GM12878 (cell line): Measurements from ENCODE around the gene GPATCH3. TPM values are rescaled to one million over a fixed set of nuclear protein-coding genes. Genes with fewer than 3 reads are reported as not detected.

Experiments
- CHD2 ChIP-seq: IDR thresholded peaks from 2 replicates; pipeline ENCODE4 v1.6.1; 2011; ENCODE audit warnings: low read depth, low read length, improper control_type of control experiment, borderline replicate concordance
- E2F8 ChIP-seq: fragments of 450-650 bp; IDR thresholded peaks from 2 replicates; pipeline ENCODE4 v1.6.1; 2018; ENCODE audit warnings: mild to moderate bottlenecking, low read depth, moderate library complexity; ENCODE audit not compliant: partially characterized antibody
- EED ChIP-seq: sonication (generic); IDR thresholded peaks from 2 replicates; pipeline ENCODE4 v1.6.1; 2016; ENCODE audit warnings: antibody characterized with exemption, low read depth
- EGR1 ChIP-seq, 2 experiments: IDR thresholded peaks; 1 replicate in 1 of 2; 2 replicates in 1 of 2; pipeline ENCODE4 v1.6.1; 2011 to 2012; ENCODE audit warnings: low read depth in 2 of 2, low read length in 2 of 2, borderline replicate concordance in 1 of 2, mild to moderate bottlenecking in 1 of 2, moderate library complexity in 1 of 2
- FOXK2 ChIP-seq: fragments of 450-650 bp; IDR thresholded peaks from 2 replicates; pipeline ENCODE4 v1.6.1; 2017; ENCODE audit warnings: mild to moderate bottlenecking, moderate library complexity
- IRF4 ChIP-seq: IDR thresholded peaks from 2 replicates; pipeline ENCODE4 v1.6.1; 2011; ENCODE audit warnings: low read depth, low read length
- PAX5 ChIP-seq: IDR thresholded peaks from 2 replicates; pipeline ENCODE4 v1.6.1; 2011; ENCODE audit warnings: low read depth, low read length, borderline replicate concordance
- POU2F2 ChIP-seq: IDR thresholded peaks from 3 replicates; pipeline ENCODE4 v1.6.1; 2011; ENCODE audit warnings: low read depth, mild to moderate bottlenecking, low read length, borderline replicate concordance
- RCOR1 ChIP-seq: conservative IDR thresholded peaks from 2 replicates; pipeline ENCODE4 v1.6.1; 2012; ENCODE audit warnings: low read depth, low read length, improper control_type of control experiment
- SMAD1 ChIP-seq: fragments of 450-650 bp; IDR thresholded peaks from 2 replicates; pipeline ENCODE4 v1.6.1; 2018; ENCODE audit warnings: mild to moderate bottlenecking, low read depth; ENCODE audit not compliant: partially characterized antibody
- SMARCA5 ChIP-seq: fragments of 450-650 bp; IDR thresholded peaks from 2 replicates; pipeline ENCODE4 v1.6.1; 2017; ENCODE audit warnings: mild to moderate bottlenecking
- YBX1 ChIP-seq: fragments of 450-650 bp; IDR thresholded peaks from 2 replicates; pipeline ENCODE4 v1.6.1; 2016; ENCODE audit warnings: antibody characterized with exemption
- polyA plus RNA-seq, 11 experiments: library from polyadenylated mRNA; depleted of rRNA in 4 of 11; unstranded in 6 of 11; stranded (reverse) in 5 of 11; fragments of >200 nt; fragmentation: Nextera tagmentation in 4 of 11; fragmentation: Illumina TruSeq in 1 of 11; extraction: Ambion mirVana in 4 of 11; extraction: Trizol in 1 of 11; gene quantifications; 1 replicate in 1 of 11; 2 replicates in 10 of 11; pipeline versions ENCODE4 v1.2.1 to v1.2.3, GENCODE V29; 2011 to 2016; ENCODE audit warnings: inconsistent platforms in 2 of 11, missing spikeins in 2 of 11, low read depth in 1 of 11
- total RNA-seq, 4 experiments: library from RNA; depleted of rRNA in 3 of 4; stranded (reverse); fragments of >200 nt in 3 of 4; fragmentation: Illumina TruSeq in 1 of 4; extraction: Trizol in 1 of 4; gene quantifications; 2 replicates each; pipeline versions ENCODE4 v1.2.1 to v1.2.3, GENCODE V29; 2013 to 2021
- TF ChIP-seq, protein P1 (sequence below): fragments of 450-650 bp; formaldehyde crosslinking; IDR thresholded peaks from 2 replicates; pipeline ENCODE4 v1.4.0; 2020; ENCODE audit warnings: mild to moderate bottlenecking, moderate library complexity
- TF ChIP-seq, protein P2 (sequence below): fragments of 450-650 bp; IDR thresholded peaks from 2 replicates; pipeline ENCODE4 v1.6.1; 2016; ENCODE audit warnings: mild to moderate bottlenecking

The GPATCH3 gene
- total and polyA plus RNA-seq, 10 of the 15 experiments (the other 5 are each of a cell fraction or from before 2014, with no cell fraction given): 0.56 to 13.4 (median 8.7) TPM

GRCh38 chr1:26889551-26890466 lies 10.5 kb downstream of the GPATCH3 start, which contains the start of gene GPN2 (continued):
- TF ChIP-seq RCOR1 (no peak), SMAD1 (no peak), CHD2 (0 out of 2 replicates have a peak, but pooled peaks have one; percentile 33), E2F8 (peak; percentile 67), PAX5 (peak; percentile 45; the same call in 1 of the 2 replicates), POU2F2 (peak; percentile 51; the same call in 2 of the 3 replicates), SMARCA5 (0 out of 2 replicates have a peak, but pooled peaks have one; percentile 26), IRF4 (no peak), FOXK2 (no peak), EED (no peak), YBX1 (no peak), EGR1 (IDR thresholded peaks at IDR 0.05; ENCODE audit: borderline replicate concordance in 1 of 2, low read depth in 2 of 2, low read length in 2 of 2) (peak in 1 of 2 experiments; percentile 41; a peak in 1 of 3 replicates)
- TF ChIP-seq, protein P1, sequence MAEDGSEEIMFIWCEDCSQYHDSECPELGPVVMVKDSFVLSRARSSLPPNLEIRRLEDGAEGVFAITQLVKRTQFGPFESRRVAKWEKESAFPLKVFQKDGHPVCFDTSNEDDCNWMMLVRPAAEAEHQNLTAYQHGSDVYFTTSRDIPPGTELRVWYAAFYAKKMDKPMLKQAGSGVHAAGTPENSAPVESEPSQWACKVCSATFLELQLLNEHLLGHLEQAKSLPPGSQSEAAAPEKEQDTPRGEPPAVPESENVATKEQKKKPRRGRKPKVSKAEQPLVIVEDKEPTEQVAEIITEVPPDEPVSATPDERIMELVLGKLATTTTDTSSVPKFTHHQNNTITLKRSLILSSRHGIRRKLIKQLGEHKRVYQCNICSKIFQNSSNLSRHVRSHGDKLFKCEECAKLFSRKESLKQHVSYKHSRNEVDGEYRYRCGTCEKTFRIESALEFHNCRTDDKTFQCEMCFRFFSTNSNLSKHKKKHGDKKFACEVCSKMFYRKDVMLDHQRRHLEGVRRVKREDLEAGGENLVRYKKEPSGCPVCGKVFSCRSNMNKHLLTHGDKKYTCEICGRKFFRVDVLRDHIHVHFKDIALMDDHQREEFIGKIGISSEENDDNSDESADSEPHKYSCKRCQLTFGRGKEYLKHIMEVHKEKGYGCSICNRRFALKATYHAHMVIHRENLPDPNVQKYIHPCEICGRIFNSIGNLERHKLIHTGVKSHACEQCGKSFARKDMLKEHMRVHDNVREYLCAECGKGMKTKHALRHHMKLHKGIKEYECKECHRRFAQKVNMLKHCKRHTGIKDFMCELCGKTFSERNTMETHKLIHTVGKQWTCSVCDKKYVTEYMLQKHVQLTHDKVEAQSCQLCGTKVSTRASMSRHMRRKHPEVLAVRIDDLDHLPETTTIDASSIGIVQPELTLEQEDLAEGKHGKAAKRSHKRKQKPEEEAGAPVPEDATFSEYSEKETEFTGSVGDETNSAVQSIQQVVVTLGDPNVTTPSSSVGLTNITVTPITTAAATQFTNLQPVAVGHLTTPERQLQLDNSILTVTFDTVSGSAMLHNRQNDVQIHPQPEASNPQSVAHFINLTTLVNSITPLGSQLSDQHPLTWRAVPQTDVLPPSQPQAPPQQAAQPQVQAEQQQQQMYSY (CRISPR knock-in tag): no peak
- TF ChIP-seq, protein P2, sequence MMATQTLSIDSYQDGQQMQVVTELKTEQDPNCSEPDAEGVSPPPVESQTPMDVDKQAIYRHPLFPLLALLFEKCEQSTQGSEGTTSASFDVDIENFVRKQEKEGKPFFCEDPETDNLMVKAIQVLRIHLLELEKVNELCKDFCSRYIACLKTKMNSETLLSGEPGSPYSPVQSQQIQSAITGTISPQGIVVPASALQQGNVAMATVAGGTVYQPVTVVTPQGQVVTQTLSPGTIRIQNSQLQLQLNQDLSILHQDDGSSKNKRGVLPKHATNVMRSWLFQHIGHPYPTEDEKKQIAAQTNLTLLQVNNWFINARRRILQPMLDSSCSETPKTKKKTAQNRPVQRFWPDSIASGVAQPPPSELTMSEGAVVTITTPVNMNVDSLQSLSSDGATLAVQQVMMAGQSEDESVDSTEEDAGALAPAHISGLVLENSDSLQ: peak; percentile 32; the same call in 1 of the 2 replicates
